ENCODE measurements around the gene B4GALNT4. TPM values are rescaled to one million over a fixed set of nuclear protein-coding genes. Genes with fewer than 3 reads are reported as not detected.

B4GALNT4 gene
- total RNA-seq, 4 donors from 2014 or later = 1.8 to 39.7 (median 19.9) TPM

GRCh38 chr11:394034-394857, 24.9 kb downstream of the B4GALNT4 start, which contains the start of gene PKP3:
PKP3 (plus strand) TSS chr11:394209; CDS start chr11:394293, 84 bp downstream.
- Histone ChIP-seq H3K27ac (no peak within 1 kb of the TSS), H3K36me3 (no peaks in the 10 kb centered on the region)

GRCh38 chr11:394858-395655, 25.8 kb downstream of the B4GALNT4 start:
- no peaks in the 10 kb centered on the region for H3K9me3 ChIP-seq
- H3K27me3 ChIP-seq = peaks cover 0 to 4% of the 10 kb centered on the region in 2 donors
- H3K4me3 ChIP-seq = no peak overlapping the region
- H3K4me1 ChIP-seq = peaks cover 0 to 8% of the 10 kb centered on the region in 2 donors
- intact Hi-C loops (cut with DNase I; ENCODE audit: low total_unique reads) = no loop called here
- DNase-seq = no peak
- TF ChIP-seq POLR2A (IDR thresholded peaks at IDR 0.05) (no peak), CTCF (IDR thresholded peaks at IDR 0.05) (no peak)
- no peak overlapping the region for H3K27ac ChIP-seq
- H3K36me3 ChIP-seq = no peaks in the 10 kb centered on the region

More at GRCh38 chr11:394034-394857, 24.9 kb downstream of the B4GALNT4 start, which contains the start of gene PKP3:
- DNase-seq = no peak
- H3K27me3 ChIP-seq = peaks cover 0 to 4% of the 10 kb centered on the region in 2 donors
- no peaks in the 10 kb centered on the region for H3K9me3 ChIP-seq
- no peak for TF ChIP-seq POLR2A (IDR thresholded peaks at IDR 0.05)
- TF ChIP-seq CTCF (IDR thresholded peaks at IDR 0.05) = no peak
- H3K4me1 ChIP-seq = peaks cover 0 to 8% of the 10 kb centered on the region in 2 donors
- intact Hi-C loops (cut with DNase I; ENCODE audit: low total_unique reads) = no loop called here
- H3K4me3 ChIP-seq = no peak within 1 kb of the TSS

GRCh38 chr11:395866-396265, 26.6 kb downstream of the B4GALNT4 start:
- Histone ChIP-seq H3K4me1 (peaks cover 0 to 11% of the 10 kb centered on the region in 2 donors), H3K4me3 (no peak overlapping the region), H3K27ac (no peak overlapping the region)

GRCh38 chr11:396511-396947, 27.2 kb downstream of the B4GALNT4 start:
- DNase-seq = no peak
- Histone ChIP-seq H3K27ac (no peak overlapping the region), H3K36me3 (no peaks in the 10 kb centered on the region), H3K4me1 (peaks cover 0 to 11% of the 10 kb centered on the region in 2 donors), H3K9me3 (no peaks in the 10 kb centered on the region), H3K4me3 (peak overlapping the region; percentile 29 to 34), H3K27me3 (peaks cover 0 to 4% of the 10 kb centered on the region in 2 donors)
- TF ChIP-seq POLR2A (IDR thresholded peaks at IDR 0.05) (no peak), CTCF (IDR thresholded peaks at IDR 0.05) (peak in 1 of 4 experiments; percentile 10)
- intact Hi-C loops (cut with DNase I; ENCODE audit: low total_unique reads) = no loop called here

More at GRCh38 chr11:395866-396265, 26.6 kb downstream of the B4GALNT4 start:
- TF ChIP-seq POLR2A (IDR thresholded peaks at IDR 0.05) = no peak
- no peak for TF ChIP-seq CTCF (IDR thresholded peaks at IDR 0.05)
- intact Hi-C loops (cut with DNase I; ENCODE audit: low total_unique reads) = no loop called here
- no peaks in the 10 kb centered on the region for H3K36me3 ChIP-seq
- DNase-seq = no peak
- H3K9me3 ChIP-seq = no peaks in the 10 kb centered on the region
- peaks cover 0 to 4% of the 10 kb centered on the region in 2 donors for H3K27me3 ChIP-seq

All from uterus (tissue), 4 donors.